A549 (cell line): ENCODE results near the gene TSSK2. TPM values are rescaled to one million over a fixed set of nuclear protein-coding genes. Genes with fewer than 3 reads are reported as not detected.

ENCODE experiments used
- ATAC-seq, 2 experiments: fragments of 200-7000 bp in 1 of 2; fragments of >200 bp in 1 of 2; cut with Nextera tagmentation in 1 of 2; cut with Tn5 transposase in 1 of 2; 3 replicates each; pipeline versions ENCODE4 v1.8.0 to v1.9.1; 2018 to 2020; ENCODE audit warnings: mild to moderate bottlenecking in 1 of 2, moderate library complexity in 1 of 2
- CTCF ChIA-PET: fragments of 300-600 bp; sonication (Branson Sonifier 250); formaldehyde crosslinking; extraction: SDS; loops from one replicate; lab custom pipeline; 2021; ENCODE audit warnings: antibody characterized with exemption, inconsistent platforms; lab: Yijun Ruan, JAX
- POLR2A ChIA-PET: fragments of 350-600 bp; formaldehyde crosslinking; extraction: SDS; loops from one replicate; lab custom pipeline; 2021; ENCODE audit warnings: antibody characterized with exemption, inconsistent platforms; lab: Yijun Ruan, JAX
- DNase-seq, 2 experiments: peaks; one replicate each; pipeline versions ENCODE4 v3.0.0 to v3.0.0-alpha.2; 2011 to 2016; ENCODE audit warnings: low read depth in 1 of 2, low spot score in 1 of 2
- FAIRE-seq: peaks from 2 replicates; lab custom pipeline; 2011; peaks lifted over from hg19 to GRCh38; lab: Jason Lieb, UNC
- H3K27ac ChIP-seq, 2 experiments: fragments of >200 bp; sonication (Bioruptor Twin); formaldehyde crosslinking; 3 replicates each; pipeline ENCODE4 v1.5.1; 2016 to 2017
- H3K4me1 ChIP-seq: fragments of >200 bp; sonication (Bioruptor Twin); formaldehyde crosslinking; 3 replicates; pipeline ENCODE4 v1.6.1; 2016
- H3K4me2 ChIP-seq: fragments of >200 bp; sonication (Bioruptor Twin); formaldehyde crosslinking; 3 replicates; pipeline ENCODE4 v1.6.1; 2016
- H3K4me3 ChIP-seq: fragments of >200 bp; sonication (Bioruptor Twin); formaldehyde crosslinking; 3 replicates; pipeline ENCODE4 v1.5.1; 2016
- H3K9me3 ChIP-seq: fragments of >200 bp; sonication (Bioruptor Twin); formaldehyde crosslinking; 3 replicates; pipeline ENCODE4 v1.6.1; 2016
- CBX8 ChIP-seq: fragments of 200-600 bp; sonication (generic); IDR thresholded peaks from 2 replicates; pipeline ENCODE4 v1.6.1; 2016
- CEBPB ChIP-seq, 2 experiments: fragments of >200 bp in 1 of 2; sonication (Bioruptor Twin) in 1 of 2; formaldehyde crosslinking in 1 of 2; IDR thresholded peaks; 2 replicates each; pipeline ENCODE4 v1.6.1; 2012 to 2016
- CHD2 ChIP-seq: fragments of 150-350 bp; IDR thresholded peaks from 2 replicates; pipeline ENCODE4 v1.6.1; 2014; ENCODE audit warnings: low read length; ENCODE audit not compliant: partially characterized antibody
- CHD4 ChIP-seq: fragments of 200-600 bp; sonication (generic); IDR thresholded peaks from 2 replicates; pipeline ENCODE4 v1.6.1; 2016; ENCODE audit warnings: antibody characterized with exemption, mild to moderate bottlenecking, borderline replicate concordance
- EP300 ChIP-seq, 2 experiments: fragments of >200 bp; sonication (Bioruptor Twin); formaldehyde crosslinking; IDR thresholded peaks; 2 replicates in 1 of 2; 3 replicates in 1 of 2; pipeline ENCODE4 v1.6.1; 2016 to 2017
- FOSB ChIP-seq: fragments of 250-450 bp; sonication (Bioruptor Pico); IDR thresholded peaks from 2 replicates; pipeline ENCODE4 v1.5.0; 2020; ENCODE audit warnings: mild to moderate bottlenecking, moderate library complexity
- FOXS1 ChIP-seq: fragments of 250-450 bp; sonication (Bioruptor Pico); IDR thresholded peaks from 2 replicates; pipeline ENCODE4 v1.5.0; 2020; ENCODE audit warnings: mild to moderate bottlenecking, moderate library complexity
- HOXA7 ChIP-seq: fragments of 250-450 bp; sonication (Bioruptor Pico); IDR thresholded peaks from 2 replicates; pipeline ENCODE4 v1.5.0; 2020; ENCODE audit warnings: mild to moderate bottlenecking, moderate library complexity
- HOXB13 ChIP-seq: fragments of 250-450 bp; sonication (Bioruptor Pico); IDR thresholded peaks from 2 replicates; pipeline ENCODE4 v1.5.0; 2020; ENCODE audit warnings: low read depth, mild to moderate bottlenecking, moderate library complexity
- JUNB ChIP-seq: fragments of >200 bp; sonication (Bioruptor Twin); formaldehyde crosslinking; IDR thresholded peaks from 2 replicates; pipeline ENCODE4 v1.6.1; 2016
- MAFK ChIP-seq: fragments of 450-650 bp; IDR thresholded peaks from 2 replicates; pipeline ENCODE4 v1.6.1; 2014; ENCODE audit not compliant: partially characterized antibody
- MAZ ChIP-seq: fragments of 150-350 bp; IDR thresholded peaks from 2 replicates; pipeline ENCODE4 v1.6.1; 2014; ENCODE audit warnings: antibody characterized with exemption, low read depth, low read length, borderline replicate concordance
- POLR2AphosphoS2 ChIP-seq: conservative IDR thresholded peaks from 2 replicates; pipeline ENCODE4 v1.6.1; 2012; ENCODE audit warnings: low read length, improper control_type of control experiment, inconsistent platforms
- RAD21 ChIP-seq, 2 experiments: fragments of >200 bp in 1 of 2; sonication (Bioruptor Twin) in 1 of 2; formaldehyde crosslinking in 1 of 2; IDR thresholded peaks in 1 of 2; conservative IDR thresholded peaks in 1 of 2; 2 replicates in 1 of 2; 3 replicates in 1 of 2; pipeline ENCODE4 v1.6.1; 2012 to 2018; ENCODE audit warnings: inconsistent platforms in 1 of 2
- RCOR1 ChIP-seq: fragments of 150-350 bp; IDR thresholded peaks from 2 replicates; pipeline ENCODE4 v1.6.1; 2014; ENCODE audit warnings: antibody characterized with exemption, low read length, low read depth
- RNF2 ChIP-seq: fragments of 200-600 bp; sonication (generic); IDR thresholded peaks from 2 replicates; pipeline ENCODE4 v1.6.1; 2016; ENCODE audit warnings: low read depth, mild to moderate bottlenecking, antibody characterized with exemption, moderate library complexity, borderline replicate concordance
- SMC3 ChIP-seq: fragments of >200 bp; sonication (Bioruptor Twin); formaldehyde crosslinking; IDR thresholded peaks from 3 replicates; pipeline ENCODE4 v1.6.1; 2018; ENCODE audit warnings: inconsistent platforms
- TFCP2L1 ChIP-seq: fragments of 250-450 bp; sonication (Bioruptor Pico); IDR thresholded peaks from 2 replicates; pipeline ENCODE4 v1.5.0; 2021; ENCODE audit warnings: mild to moderate bottlenecking
- ZC3H11A ChIP-seq: fragments of 450-650 bp; IDR thresholded peaks from 2 replicates; pipeline ENCODE4 v1.6.1; 2014; ENCODE audit warnings: antibody characterized with exemption, mild to moderate bottlenecking
- ZFP36 ChIP-seq: fragments of 450-650 bp; IDR thresholded peaks from 2 replicates; pipeline ENCODE4 v1.6.1; 2014; ENCODE audit warnings: borderline replicate concordance; ENCODE audit not compliant: partially characterized antibody
- ZSCAN20 ChIP-seq: fragments of 250-450 bp; sonication (Bioruptor Pico); IDR thresholded peaks from 2 replicates; pipeline ENCODE4 v1.8.0; 2022; ENCODE audit warnings: mild to moderate bottlenecking, moderate library complexity
- WGBS: methylation state at CpG from one replicate; pipeline ENCODE4 v1.1.6; 2017; ENCODE audit errors: missing lambda C conversion rate; 5-methylcytosine and 5-hydroxymethylcytosine counted together
- polyA plus RNA-seq, 4 experiments: library from polyadenylated mRNA; depleted of rRNA in 3 of 4; stranded (reverse); fragments of >200 nt; fragmentation: RNase III in 1 of 4; extraction: RNeasy Plus Mini Kit Qiagen cat#74134 plus additional on column Dnase treatment in 1 of 4; gene quantifications; 2 replicates in 3 of 4; 3 replicates in 1 of 4; pipeline ENCODE4 v1.2.3, GENCODE V29; 2011 to 2017
- TF ChIP-seq, protein P1 (sequence below): fragments of 250-450 bp; sonication (Bioruptor Pico); IDR thresholded peaks from 2 replicates; pipeline ENCODE4 v1.5.0; 2020; ENCODE audit warnings: low read depth, mild to moderate bottlenecking, moderate library complexity
- TF ChIP-seq, protein P2 (sequence below): fragments of >200 bp; sonication (Bioruptor Twin); formaldehyde crosslinking; IDR thresholded peaks from 3 replicates; pipeline ENCODE4 v1.6.1; 2016
- TF ChIP-seq, protein P3 (sequence below): fragments of >200 bp; sonication (Bioruptor Twin); formaldehyde crosslinking; IDR thresholded peaks from 3 replicates; pipeline ENCODE4 v1.5.1; 2016
- TF ChIP-seq, protein P4 (sequence below): IDR thresholded peaks from 2 replicates; pipeline ENCODE4 v1.6.1; 2012; ENCODE audit warnings: low read depth, borderline replicate concordance
- TF ChIP-seq, protein P5 (sequence below): IDR thresholded peaks from 2 replicates; pipeline ENCODE4 v1.6.1; 2012
- TF ChIP-seq, protein P6 (sequence below): fragments of 150-350 bp; IDR thresholded peaks from 2 replicates; pipeline ENCODE4 v1.6.1; 2014; ENCODE audit warnings: low read depth, mild to moderate bottlenecking, low read length

The TSSK2 gene
- polyA plus RNA-seq, 2 of the 4 experiments (the other 2 are of a cell fraction): not detected

DNA sequence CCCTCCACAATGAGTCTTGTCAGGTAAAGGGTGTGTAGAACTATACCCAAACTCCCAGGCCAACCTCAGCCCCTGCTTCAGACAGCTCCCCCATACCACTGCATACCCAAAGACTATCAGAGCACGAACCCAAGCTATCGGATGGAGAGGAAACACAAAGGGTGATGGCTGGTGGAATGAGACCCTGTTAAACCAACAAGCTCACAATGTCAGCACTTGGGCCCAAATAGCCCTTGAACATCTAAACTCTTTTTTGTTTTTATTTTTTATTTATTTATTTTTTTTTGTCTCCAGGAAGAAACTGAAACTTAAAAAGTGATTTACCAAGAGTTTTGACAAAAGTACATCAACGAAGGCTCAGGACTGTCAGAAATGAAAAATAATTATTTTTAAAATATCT is 19.5 kb upstream of the TSSK2 start:
- no peak overlapping the region for H3K4me2 ChIP-seq
- FAIRE-seq (no peak), DNase-seq (no peak), ATAC-seq (no peak)
- POLR2A ChIA-PET: interaction anchor here (1.4 kb wide), 1 partner anchor 10 kb away, joined by 4 read pairs; the partner anchor contains the start of gene DGCR2
- CTCF ChIA-PET: interaction anchor here (0.9 to 1.0 kb wide), 3 partner anchors 11 to 21 kb away, joined by 3 to 4 read pairs (median 3); partner anchors contain the start of gene DGCR2
- no peak overlapping the region for H3K4me3 ChIP-seq
- no peaks in the 10 kb centered on the region for H3K9me3 ChIP-seq
- no peak overlapping the region for H3K27ac ChIP-seq
- no peak for TF ChIP-seq CEBPB (IDR thresholded peaks at IDR 0.05)
- TF ChIP-seq FOSB: no peak
- TF ChIP-seq TFCP2L1 (CRISPR knock-in tag): no peak
- no peak for TF ChIP-seq RCOR1
- TF ChIP-seq, protein P1, sequence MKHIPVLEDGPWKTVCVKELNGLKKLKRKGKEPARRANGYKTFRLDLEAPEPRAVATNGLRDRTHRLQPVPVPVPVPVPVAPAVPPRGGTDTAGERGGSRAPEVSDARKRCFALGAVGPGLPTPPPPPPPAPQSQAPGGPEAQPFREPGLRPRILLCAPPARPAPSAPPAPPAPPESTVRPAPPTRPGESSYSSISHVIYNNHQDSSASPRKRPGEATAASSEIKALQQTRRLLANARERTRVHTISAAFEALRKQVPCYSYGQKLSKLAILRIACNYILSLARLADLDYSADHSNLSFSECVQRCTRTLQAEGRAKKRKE (CRISPR knock-in tag): no peak
- TF ChIP-seq ZSCAN20 (CRISPR knock-in tag): no peak
- TF ChIP-seq, protein P2, sequence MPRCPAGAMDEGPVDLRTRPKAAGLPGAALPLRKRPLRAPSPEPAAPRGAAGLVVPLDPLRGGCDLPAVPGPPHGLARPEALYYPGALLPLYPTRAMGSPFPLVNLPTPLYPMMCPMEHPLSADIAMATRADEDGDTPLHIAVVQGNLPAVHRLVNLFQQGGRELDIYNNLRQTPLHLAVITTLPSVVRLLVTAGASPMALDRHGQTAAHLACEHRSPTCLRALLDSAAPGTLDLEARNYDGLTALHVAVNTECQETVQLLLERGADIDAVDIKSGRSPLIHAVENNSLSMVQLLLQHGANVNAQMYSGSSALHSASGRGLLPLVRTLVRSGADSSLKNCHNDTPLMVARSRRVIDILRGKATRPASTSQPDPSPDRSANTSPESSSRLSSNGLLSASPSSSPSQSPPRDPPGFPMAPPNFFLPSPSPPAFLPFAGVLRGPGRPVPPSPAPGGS: no peak
- TF ChIP-seq FOXS1: no peak
- no peak for TF ChIP-seq CHD2
- no peak for TF ChIP-seq ZFP36
- TF ChIP-seq CBX8: no peak
- no peak for TF ChIP-seq HOXA7 (CRISPR knock-in tag)
- TF ChIP-seq, protein P3, sequence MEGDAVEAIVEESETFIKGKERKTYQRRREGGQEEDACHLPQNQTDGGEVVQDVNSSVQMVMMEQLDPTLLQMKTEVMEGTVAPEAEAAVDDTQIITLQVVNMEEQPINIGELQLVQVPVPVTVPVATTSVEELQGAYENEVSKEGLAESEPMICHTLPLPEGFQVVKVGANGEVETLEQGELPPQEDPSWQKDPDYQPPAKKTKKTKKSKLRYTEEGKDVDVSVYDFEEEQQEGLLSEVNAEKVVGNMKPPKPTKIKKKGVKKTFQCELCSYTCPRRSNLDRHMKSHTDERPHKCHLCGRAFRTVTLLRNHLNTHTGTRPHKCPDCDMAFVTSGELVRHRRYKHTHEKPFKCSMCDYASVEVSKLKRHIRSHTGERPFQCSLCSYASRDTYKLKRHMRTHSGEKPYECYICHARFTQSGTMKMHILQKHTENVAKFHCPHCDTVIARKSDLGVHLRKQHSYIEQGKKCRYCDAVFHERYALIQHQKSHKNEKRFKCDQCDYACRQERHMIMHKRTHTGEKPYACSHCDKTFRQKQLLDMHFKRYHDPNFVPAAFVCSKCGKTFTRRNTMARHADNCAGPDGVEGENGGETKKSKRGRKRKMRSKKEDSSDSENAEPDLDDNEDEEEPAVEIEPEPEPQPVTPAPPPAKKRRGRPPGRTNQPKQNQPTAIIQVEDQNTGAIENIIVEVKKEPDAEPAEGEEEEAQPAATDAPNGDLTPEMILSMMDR: no peak
- TF ChIP-seq, protein P4, sequence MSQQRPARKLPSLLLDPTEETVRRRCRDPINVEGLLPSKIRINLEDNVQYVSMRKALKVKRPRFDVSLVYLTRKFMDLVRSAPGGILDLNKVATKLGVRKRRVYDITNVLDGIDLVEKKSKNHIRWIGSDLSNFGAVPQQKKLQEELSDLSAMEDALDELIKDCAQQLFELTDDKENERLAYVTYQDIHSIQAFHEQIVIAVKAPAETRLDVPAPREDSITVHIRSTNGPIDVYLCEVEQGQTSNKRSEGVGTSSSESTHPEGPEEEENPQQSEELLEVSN: no peak
- 89% methylated on average over 3 of the region's 3 CpGs for WGBS
- peaks cover 15% of the 10 kb centered on the region; the same call in 2 of the 3 replicates for H3K4me1 ChIP-seq

DNA sequence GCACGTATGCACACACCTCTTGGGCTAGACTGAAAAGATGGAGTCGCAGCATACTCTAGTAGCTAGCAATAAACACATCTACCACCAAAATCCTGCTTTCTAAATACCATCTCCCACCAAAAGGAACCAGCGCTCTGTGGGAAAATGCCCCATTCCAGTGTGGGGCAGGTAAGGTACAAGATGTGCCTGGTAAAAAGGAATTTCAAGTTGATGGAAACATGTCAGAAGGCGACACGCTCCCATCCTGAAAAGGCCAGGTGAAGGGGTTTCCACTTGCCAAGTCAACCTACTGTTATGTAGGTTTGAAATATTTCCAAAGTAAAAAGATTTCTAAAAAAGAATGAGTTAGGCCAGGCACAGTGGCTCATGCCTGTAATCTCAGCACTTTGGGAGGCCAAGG is 17.7 kb upstream of the TSSK2 start:
- POLR2A ChIA-PET: no interaction called here
- H3K4me3 ChIP-seq: no peak overlapping the region
- FAIRE-seq: no peak
- no peak overlapping the region for H3K4me2 ChIP-seq
- no peak for DNase-seq
- no peaks in the 10 kb centered on the region for H3K9me3 ChIP-seq
- TF ChIP-seq HOXB13 (CRISPR knock-in tag) (no peak), ZSCAN20 (CRISPR knock-in tag) (no peak), POLR2AphosphoS2 (no peak), MAZ (no peak)
- CTCF ChIA-PET: no interaction called here
- peaks cover 15% of the 10 kb centered on the region; the same call in 2 of the 3 replicates for H3K4me1 ChIP-seq
- 97% methylated on average over 5 of the region's 5 CpGs for WGBS
- ATAC-seq: no peak
- H3K27ac ChIP-seq: no peak overlapping the region

DNA sequence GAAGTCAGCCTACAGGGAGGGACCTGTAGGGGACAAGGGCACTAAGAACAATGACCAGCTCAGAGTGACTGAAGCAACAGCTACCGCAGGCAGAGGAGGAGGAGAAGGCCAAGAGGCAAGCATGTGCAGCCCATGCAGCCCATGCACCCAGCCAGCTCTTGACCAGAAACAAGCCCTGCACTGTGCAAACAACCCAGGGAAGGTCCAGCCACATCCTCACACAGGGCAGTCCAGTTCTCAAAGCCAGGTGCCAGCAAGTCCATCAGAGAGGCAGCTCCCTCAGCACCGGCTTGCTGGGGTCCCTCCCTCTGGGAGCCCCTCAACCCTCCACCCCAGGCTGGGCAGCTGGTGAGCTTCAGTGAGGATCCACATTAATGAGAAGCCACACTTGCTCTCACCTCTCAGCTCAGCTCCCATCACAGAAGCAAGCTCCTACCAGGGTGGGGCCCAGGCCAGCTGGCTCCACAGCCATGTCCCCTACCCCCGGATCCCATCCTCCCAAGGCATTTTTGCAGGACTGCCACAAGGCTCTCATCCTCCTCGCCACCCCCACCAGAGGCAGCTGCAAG is 16.0 kb upstream of the TSSK2 start:
- H3K27ac ChIP-seq: no peak overlapping the region
- CTCF ChIA-PET: interaction anchor here (0.6 to 2.5 kb wide), 3 partner anchors 9 to 515 kb away, joined by 3 to 11 read pairs (median 3); no protein-coding TSS in a partner anchor
- no peak for DNase-seq
- H3K4me3 ChIP-seq: no peak overlapping the region
- POLR2A ChIA-PET: no interaction called here
- no peak for ATAC-seq
- peaks cover 3% of the 10 kb centered on the region; the same call in 2 of the 3 replicates for H3K4me1 ChIP-seq
- no peak overlapping the region for H3K4me2 ChIP-seq
- 88% methylated on average over 4 of the region's 4 CpGs for WGBS
- no peak for FAIRE-seq
- H3K9me3 ChIP-seq: no peaks in the 10 kb centered on the region
- TF ChIP-seq MAZ (no peak), RAD21 (conservative IDR thresholded peaks at IDR 0.05 in 1 of 2, IDR thresholded peaks at IDR 0.05 in 1 of 2) (no peak), JUNB (no peak), MAFK (no peak), RNF2 (no peak), CHD4 (no peak), ZC3H11A (no peak), CEBPB (IDR thresholded peaks at IDR 0.05) (no peak), HOXA7 (CRISPR knock-in tag) (no peak), SMC3 (no peak), EP300 (IDR thresholded peaks at IDR 0.05) (no peak), ZFP36 (no peak), ZSCAN20 (CRISPR knock-in tag) (no peak)
- TF ChIP-seq, protein P5, sequence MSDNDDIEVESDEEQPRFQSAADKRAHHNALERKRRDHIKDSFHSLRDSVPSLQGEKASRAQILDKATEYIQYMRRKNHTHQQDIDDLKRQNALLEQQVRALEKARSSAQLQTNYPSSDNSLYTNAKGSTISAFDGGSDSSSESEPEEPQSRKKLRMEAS: no peak
- TF ChIP-seq, protein P6, sequence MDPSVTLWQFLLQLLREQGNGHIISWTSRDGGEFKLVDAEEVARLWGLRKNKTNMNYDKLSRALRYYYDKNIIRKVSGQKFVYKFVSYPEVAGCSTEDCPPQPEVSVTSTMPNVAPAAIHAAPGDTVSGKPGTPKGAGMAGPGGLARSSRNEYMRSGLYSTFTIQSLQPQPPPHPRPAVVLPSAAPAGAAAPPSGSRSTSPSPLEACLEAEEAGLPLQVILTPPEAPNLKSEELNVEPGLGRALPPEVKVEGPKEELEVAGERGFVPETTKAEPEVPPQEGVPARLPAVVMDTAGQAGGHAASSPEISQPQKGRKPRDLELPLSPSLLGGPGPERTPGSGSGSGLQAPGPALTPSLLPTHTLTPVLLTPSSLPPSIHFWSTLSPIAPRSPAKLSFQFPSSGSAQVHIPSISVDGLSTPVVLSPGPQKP: no peak
